SU-DHL-6 (cell line): ENCODE data around the gene KRT17.
"Not testable (repeated sequence)": the region's sequence is repeated elsewhere in the genome, so short reads cannot be mapped to it uniquely, and the experiment has no call there.

Experiments
- H2AFZ ChIP-seq: fragments of 200-600 bp; sonication (generic); 2 replicates; pipeline ENCODE4 v1.6.1; 2014; ENCODE audit warnings: low read depth, mild to moderate bottlenecking, moderate library complexity, mixed read lengths, antibody characterized with exemption, low read length; ENCODE audit not compliant: severe bottlenecking
- H3F3A ChIP-seq: fragments of 200-600 bp; shearing (Covaris generic); 2 replicates; pipeline ENCODE4 v1.6.0; 2016; ENCODE audit warnings: antibody characterized with exemption, mild to moderate bottlenecking; ENCODE audit not compliant: insufficient read depth
- H3K27ac ChIP-seq: fragments of 200-600 bp; sonication (generic); 2 replicates; pipeline ENCODE4 v1.5.1; 2016; ENCODE audit warnings: low read depth, mild to moderate bottlenecking, low read length, moderate library complexity, mixed read lengths
- H3K27me3 ChIP-seq: fragments of 200-600 bp; sonication (generic), shearing (Covaris generic); 2 replicates; pipeline ENCODE4 v1.6.0; 2014; ENCODE audit warnings: mild to moderate bottlenecking, low read length
- H3K36me3 ChIP-seq: fragments of 200-600 bp; sonication (generic); 2 replicates; pipeline ENCODE4 v1.6.1; 2014; ENCODE audit warnings: mild to moderate bottlenecking, low read length, mixed read lengths
- H3K4me2 ChIP-seq: fragments of 300-600, 200-600 bp; shearing (Covaris generic), sonication (generic); 2 replicates; pipeline ENCODE4 v1.6.0; 2014; ENCODE audit warnings: low read length, low read depth, mild to moderate bottlenecking; ENCODE audit not compliant: poor library complexity, severe bottlenecking
- H3K4me3 ChIP-seq: fragments of 200-600 bp; sonication (generic); 2 replicates; pipeline ENCODE4 v1.5.1; 2014; ENCODE audit warnings: antibody characterized with exemption, low read length, mild to moderate bottlenecking, mixed read lengths; ENCODE audit not compliant: insufficient read depth, poor library complexity, severe bottlenecking
- H3K79me2 ChIP-seq: fragments of 200-600 bp; sonication (generic); 2 replicates; pipeline ENCODE4 v1.6.1; 2014; ENCODE audit warnings: mild to moderate bottlenecking, low read length, moderate library complexity; ENCODE audit not compliant: insufficient read depth
- H3K9ac ChIP-seq: fragments of 200-600 bp; sonication (generic); 2 replicates; pipeline ENCODE4 v1.7.0; 2014; ENCODE audit warnings: mild to moderate bottlenecking, low read length
- H3K9me2 ChIP-seq: fragments of 200-600 bp; sonication (generic); replicated peaks from 2 replicates; pipeline ENCODE4 v1.6.1; 2014; ENCODE audit warnings: low read length; ENCODE audit not compliant: insufficient read depth
- H3K9me3 ChIP-seq: fragments of 200-600 bp; sonication (generic); 2 replicates; pipeline ENCODE4 v1.6.1; 2014; ENCODE audit warnings: low read length, mixed read lengths; ENCODE audit not compliant: insufficient read depth
- H4K20me1 ChIP-seq: fragments of 200-600 bp; sonication (generic); 2 replicates; pipeline ENCODE4 v1.6.1; 2014; ENCODE audit warnings: low read depth, mild to moderate bottlenecking, antibody characterized with exemption, low read length, moderate library complexity, mixed read lengths
- EZH2phosphoT487 ChIP-seq: fragments of 200-600 bp; sonication (generic), shearing (Covaris generic); conservative IDR thresholded peaks from 2 replicates; pipeline ENCODE4 v1.6.1; 2018; ENCODE audit warnings: mild to moderate bottlenecking, antibody characterized with exemption, low read length, moderate library complexity, mixed read lengths
- TF ChIP-seq, protein P1 (sequence below): fragments of 200-600 bp; sonication (generic); IDR thresholded peaks from one replicate; pipeline ENCODE4 v1.5.1; 2017; ENCODE audit warnings: antibody characterized with exemption, mild to moderate bottlenecking, low read length, moderate library complexity; ENCODE audit not compliant: insufficient read depth, poor library complexity, severe bottlenecking

Gene KRT17

DNA sequence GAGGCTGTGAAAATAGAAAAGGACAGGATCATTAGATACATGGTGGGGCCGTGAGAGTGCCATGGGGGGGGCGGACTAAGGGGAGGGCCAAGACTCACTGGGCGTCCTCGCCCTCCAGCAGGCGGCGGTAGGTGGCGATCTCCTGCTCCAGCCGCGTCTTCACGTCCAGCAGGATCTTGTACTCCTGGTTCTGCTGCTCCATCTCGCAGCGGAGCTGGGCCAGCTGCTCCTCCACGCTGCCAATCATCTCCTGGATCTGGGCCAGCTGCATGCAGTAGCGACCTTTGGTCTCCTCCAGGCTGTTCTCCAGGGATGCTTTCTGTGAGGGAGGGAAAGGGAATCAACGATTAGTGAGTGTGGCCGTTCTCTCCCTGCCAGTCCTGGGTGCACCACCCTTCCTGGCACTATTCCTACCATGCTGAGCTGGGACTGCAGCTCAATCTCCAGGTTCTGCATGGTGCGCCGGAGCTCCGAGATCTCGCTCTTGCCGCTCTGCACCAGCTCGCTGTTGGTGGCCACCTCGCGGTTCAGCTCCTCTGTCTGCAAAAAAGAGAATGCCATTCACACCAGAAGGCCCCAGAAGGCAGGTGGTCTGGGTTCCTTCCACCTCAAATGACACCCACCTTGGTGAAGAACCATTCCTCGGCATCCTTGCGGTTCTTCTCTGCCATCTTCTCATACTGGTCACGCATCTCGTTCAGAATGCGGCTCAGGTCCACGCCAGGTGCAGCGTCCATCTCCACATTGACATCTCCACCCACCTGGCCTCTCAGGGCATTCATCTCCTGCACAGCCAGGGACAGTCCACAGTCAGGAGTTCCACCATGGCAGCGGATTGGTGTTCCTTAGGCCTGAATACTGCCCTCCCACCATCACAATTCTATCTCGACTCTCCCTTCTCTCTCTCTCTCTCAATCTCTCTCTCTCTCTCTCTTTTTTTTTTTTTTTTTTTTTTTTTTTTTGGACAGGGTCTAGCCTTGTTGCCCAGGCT lies 40.9 kb downstream of the KRT17 start:
- no peaks in the 10 kb centered on the region for H4K20me1 ChIP-seq
- TF ChIP-seq, protein P1, sequence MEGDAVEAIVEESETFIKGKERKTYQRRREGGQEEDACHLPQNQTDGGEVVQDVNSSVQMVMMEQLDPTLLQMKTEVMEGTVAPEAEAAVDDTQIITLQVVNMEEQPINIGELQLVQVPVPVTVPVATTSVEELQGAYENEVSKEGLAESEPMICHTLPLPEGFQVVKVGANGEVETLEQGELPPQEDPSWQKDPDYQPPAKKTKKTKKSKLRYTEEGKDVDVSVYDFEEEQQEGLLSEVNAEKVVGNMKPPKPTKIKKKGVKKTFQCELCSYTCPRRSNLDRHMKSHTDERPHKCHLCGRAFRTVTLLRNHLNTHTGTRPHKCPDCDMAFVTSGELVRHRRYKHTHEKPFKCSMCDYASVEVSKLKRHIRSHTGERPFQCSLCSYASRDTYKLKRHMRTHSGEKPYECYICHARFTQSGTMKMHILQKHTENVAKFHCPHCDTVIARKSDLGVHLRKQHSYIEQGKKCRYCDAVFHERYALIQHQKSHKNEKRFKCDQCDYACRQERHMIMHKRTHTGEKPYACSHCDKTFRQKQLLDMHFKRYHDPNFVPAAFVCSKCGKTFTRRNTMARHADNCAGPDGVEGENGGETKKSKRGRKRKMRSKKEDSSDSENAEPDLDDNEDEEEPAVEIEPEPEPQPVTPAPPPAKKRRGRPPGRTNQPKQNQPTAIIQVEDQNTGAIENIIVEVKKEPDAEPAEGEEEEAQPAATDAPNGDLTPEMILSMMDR: no peak
- TF ChIP-seq EZH2phosphoT487: no peak
- no peaks in the 10 kb centered on the region for H3K36me3 ChIP-seq
- no peak overlapping the region for H3K4me3 ChIP-seq
- H2AFZ ChIP-seq: no peak overlapping the region
- H3K4me2 ChIP-seq: no peak overlapping the region
- no peaks in the 10 kb centered on the region for H3K27me3 ChIP-seq
- H3K27ac ChIP-seq: no peak overlapping the region
- H3F3A ChIP-seq: no peaks in the 10 kb centered on the region
- no peaks in the 10 kb centered on the region for H3K9me3 ChIP-seq
- no peak overlapping the region for H3K9ac ChIP-seq
- no peaks in the 10 kb centered on the region for H3K79me2 ChIP-seq
- H3K9me2 ChIP-seq: no peaks in the 10 kb centered on the region

DNA sequence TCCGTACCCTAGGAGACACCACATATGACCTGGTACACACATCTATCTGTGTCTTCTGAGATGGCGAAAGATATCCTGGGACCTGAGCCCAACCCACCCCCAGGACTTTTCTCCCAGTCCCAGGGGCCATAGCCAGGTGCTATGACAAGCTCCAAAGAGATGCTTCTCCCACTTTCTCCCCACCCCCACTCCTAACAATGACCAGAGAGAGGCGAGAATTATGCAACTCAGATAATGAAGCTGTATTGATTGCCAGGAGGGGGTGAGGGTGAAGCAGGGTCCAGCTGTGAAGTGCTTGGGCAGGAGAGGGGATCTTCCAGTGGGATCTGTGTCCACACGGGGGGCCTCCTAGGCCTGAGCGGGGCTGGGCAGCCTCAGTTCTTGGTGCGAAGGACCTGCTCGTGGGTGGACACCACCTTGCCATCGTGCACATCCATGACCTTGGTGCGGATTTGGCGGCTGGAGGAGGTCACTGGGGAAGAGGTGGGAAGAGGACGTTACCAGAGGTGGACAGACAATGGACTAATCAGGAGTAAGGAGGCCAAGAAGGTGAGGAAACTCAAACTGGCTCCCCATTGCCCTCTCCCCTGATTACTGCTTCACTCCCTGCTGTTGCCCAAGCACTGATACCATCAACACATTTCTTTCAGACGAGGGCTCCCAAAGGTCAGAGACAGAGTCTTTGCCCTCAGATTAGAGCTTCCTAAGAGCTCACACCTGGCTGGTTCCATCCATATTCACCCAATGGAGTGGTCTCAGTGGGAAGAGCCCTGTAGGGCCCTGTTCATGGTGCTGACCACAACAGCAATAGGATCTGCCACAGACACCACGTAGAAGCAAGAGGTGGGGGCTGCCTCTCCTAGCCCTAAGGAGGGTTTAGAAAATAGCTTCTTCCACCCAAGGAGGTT lies 42.1 kb downstream of the KRT17 start:
- not testable (repeated sequence) for H3K4me3 ChIP-seq, H3K27me3 ChIP-seq, H3K36me3 ChIP-seq, H3F3A ChIP-seq, H3K79me2 ChIP-seq, H3K9me3 ChIP-seq, H3K4me2 ChIP-seq, H3K9ac ChIP-seq, H3K27ac ChIP-seq, H2AFZ ChIP-seq, H3K9me2 ChIP-seq, H4K20me1 ChIP-seq

DNA sequence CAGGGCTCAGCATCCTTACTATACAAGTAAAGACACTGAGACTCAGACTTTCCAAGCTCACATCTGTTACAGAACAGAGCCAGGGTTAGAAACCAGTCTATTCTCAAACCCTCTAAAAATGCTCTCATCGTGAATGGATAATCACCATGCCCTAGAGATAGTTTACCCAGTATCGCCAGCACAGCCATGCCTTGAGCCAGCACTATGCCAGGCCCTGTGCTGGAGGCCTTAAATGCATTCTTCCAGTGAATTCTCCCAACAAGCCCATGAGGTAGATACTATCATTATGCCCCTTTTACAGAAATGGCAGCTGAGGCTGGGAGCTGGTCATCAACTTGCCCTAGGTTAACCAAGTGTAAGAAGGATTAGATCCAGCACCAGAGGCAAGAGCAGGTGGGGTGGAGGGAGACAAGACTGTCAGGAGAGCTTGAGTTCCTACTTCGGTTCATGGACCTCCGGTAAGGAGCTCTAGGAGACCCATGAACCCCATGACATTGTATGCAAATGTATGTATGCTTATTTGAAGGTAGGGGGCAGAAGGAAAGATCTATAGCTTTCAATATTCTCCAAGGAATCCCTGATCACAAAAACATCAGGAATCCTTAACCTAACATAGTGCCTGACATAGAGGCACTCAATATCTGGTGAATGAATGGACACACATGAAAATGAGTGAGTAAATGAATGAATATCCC lies 42.9 kb downstream of the KRT17 start:
- Histone ChIP-seq H3K4me3 (no peak overlapping the region), H3K9ac (no peak overlapping the region), H3K36me3 (no peaks in the 10 kb centered on the region), H3K9me2 (no peaks in the 10 kb centered on the region), H3K79me2 (no peaks in the 10 kb centered on the region), H3F3A (no peaks in the 10 kb centered on the region), H3K27me3 (no peaks in the 10 kb centered on the region), H2AFZ (no peak overlapping the region), H3K4me2 (no peak overlapping the region), H3K27ac (no peak overlapping the region), H3K9me3 (no peaks in the 10 kb centered on the region), H4K20me1 (no peaks in the 10 kb centered on the region)
- no peak for TF ChIP-seq EZH2phosphoT487
- TF ChIP-seq, protein P1: no peak
